HG03097 (cell line): ENCODE results near the gene SLC49A3.
"Not testable (repeated sequence)": the region's sequence is repeated elsewhere in the genome, so short reads cannot be mapped to it uniquely, and the experiment has no call there.

Source experiments
- ATAC-seq: cut with Tn5 transposase; IDR thresholded peaks from one replicate; pipeline ENCODE4 v1.9.1; 2021; ENCODE audit not compliant: unreplicated experiment, low FRiP score

SLC49A3 gene

DNA sequence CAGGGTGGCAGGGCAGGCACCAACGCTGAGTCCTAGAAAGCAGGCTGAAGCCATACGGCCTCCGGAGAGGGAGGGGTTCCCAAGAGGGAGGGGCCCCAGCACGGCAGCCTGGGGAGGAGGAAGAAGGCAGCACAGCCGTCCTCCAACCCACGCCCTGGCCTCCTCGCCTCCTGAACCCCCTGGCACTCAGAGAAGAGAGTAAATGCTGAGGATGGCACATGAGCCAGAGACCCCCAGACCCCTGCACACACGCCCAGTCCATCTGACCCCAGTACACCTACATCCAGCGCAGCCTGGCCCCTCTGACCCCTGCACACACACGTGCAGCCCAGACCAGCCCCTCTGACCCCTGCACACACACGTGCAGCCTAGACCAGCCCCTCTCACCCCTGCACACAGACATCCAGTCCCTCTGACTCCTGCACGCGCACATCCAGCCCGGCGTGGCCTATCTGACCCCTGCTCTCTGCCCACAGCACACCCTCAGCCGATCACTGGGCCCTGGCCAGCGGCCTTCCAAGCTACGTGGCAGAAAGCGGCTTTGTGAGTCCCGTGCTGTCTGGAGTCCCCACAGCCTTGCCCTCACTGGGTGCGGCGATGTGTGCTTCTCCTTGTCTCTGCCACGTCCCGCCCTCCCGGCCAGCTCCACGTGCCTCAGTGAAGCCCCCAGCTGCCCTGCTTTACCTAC is 33.3 kb downstream of the SLC49A3 start:
- no peak for ATAC-seq

DNA sequence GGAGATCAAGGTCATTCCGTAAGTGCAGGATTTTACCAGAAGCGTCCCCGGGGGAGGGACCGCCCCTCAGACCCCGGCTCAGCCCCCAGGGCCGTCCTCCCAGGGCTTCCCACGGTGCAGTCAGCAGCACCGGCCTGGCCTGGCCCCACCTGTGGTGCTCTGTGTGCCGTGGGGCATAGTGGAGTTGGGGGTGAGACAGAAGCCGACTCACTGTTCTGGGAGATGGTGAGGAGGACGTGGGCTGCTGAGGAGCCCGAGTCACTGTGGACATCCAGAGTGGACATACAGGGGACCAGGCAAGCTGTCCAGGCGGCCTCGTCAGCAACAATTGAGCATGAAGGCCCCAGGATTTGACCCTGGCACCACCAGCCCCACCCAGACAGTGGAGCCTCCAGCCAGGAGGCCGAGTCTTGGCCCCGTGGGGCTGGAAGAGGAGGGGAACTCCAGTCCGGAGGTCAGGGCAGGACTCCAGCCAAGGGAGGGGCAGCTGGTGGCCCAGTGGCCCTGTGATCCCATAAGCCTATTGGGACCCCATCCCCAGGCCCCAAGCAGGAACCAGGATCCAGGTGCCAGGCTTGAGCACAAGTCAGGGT is 34.0 kb downstream of the SLC49A3 start:
- no peak for ATAC-seq

DNA sequence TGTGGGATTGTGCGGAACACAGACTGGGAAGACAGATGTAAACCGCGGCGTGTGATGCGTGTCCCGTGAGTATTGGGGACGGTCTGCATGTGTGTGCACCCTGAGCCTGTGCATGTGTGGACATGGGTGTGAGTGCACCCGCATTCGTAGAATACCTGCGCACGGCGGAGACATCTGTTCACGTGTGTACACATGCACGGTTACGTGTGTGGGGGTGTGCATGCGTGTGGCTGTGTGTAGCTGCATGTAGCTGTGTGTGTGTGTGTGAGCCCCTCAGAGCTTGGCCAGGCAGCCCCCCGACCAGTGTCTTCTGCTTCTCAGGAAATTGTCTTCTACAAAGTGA is 34.5 kb downstream of the SLC49A3 start:
- no peak for ATAC-seq

DNA sequence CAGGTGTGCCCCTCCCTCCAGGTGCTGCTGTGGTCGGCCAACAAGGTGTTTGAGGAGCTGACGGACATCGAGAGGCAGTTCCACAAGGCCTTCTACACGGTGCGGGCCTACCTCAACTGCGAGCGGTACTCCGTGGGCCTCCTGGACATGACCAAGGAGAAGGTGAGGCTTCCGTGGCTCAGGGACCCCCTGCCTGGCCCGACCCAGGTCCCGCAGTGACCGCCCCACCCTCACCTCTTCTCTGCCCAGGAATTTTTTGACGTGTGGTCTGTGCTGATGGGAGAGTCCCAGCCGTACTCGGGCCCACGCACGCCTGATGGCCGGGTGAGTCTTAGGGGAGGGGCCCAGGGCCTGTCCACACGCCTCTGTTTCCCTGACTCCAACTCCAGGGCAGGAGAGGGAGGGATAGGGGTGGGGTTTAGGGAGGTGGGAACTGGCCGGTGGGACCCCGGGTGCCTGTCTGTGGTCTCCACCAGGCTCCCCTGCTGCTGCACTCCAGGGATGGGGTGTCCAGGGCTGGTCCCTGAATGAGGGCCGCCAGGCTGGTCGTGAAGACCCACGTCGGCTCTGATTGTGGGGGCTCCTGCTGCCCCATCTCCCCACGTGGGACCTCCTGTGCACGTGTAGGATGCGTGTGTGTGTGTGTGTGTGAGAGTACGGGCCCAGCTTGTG is 35.0 kb downstream of the SLC49A3 start:
- no peak for ATAC-seq

DNA sequence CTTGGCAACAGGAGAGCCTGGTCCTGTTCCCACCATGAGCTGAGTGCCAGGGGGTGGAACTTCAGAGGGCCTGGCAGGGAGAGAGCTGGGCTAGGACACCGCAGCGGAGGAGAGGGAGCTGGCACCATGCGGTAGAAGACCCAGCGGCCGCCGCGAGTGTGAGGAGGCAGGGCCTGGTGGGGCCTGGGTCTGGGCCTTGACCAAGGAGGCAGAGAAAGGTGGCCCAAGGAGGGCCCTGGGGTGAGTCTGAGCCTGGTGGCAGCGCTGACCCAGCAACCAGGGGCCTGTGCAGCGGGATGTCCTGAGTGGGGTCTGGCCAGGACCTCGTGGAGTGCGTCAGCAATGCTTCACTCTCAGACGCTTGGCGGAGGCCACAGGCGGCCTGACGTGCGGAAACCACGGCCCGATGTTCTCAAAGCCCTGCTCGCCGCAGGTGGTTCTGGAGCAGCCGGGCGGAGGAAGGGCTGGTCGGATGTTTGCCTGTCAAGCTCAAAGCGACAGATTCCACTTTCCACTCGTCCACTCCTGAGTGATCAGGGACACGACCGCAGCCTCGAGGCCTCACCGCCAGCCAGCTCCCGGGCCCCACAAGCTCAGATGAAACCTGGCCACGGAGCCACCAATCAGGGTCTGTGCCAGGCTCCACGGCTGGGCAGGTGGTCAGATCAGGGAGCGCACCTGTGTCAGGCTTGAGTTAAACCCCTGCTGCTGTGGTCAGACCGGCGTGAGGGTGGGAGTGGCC is 35.7 kb downstream of the SLC49A3 start:
- no peak for ATAC-seq

DNA sequence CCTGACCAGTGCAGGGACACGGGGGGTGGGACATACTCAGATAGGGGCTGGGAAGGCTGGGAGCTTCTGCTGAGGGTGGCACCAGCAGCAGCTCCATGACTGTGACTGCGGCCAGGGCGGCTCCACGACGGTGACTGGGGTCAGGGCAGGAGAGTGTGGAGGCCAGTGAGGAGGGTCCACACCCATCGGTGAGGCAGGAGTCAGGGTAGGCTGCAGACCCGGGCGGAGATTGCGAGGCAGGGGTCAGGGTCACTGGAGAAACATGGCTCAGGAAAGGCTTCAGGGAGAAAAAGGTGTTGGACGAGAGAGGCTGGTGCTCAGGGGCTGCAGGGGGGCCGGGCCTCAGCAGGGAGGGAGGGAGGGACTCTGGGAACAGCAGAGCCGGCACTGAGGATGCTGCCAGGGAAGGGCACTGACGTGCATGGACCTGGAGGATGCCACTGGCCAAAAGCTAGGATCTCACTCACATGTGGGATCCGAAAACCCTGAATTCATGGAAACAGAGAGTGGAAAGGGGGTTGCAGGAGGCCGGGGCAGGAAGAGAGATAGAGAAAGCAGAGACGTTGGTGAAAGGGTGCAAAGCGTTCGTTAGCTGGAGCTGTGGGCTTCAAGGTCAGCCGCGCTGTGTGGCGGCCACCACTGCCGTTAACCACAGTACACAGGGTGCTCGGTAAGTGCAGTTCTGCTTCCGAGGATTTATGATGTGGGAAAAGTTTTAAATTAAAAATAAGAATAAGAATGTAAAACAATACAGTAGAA is 36.9 kb downstream of the SLC49A3 start:
- ATAC-seq, result no peak

DNA sequence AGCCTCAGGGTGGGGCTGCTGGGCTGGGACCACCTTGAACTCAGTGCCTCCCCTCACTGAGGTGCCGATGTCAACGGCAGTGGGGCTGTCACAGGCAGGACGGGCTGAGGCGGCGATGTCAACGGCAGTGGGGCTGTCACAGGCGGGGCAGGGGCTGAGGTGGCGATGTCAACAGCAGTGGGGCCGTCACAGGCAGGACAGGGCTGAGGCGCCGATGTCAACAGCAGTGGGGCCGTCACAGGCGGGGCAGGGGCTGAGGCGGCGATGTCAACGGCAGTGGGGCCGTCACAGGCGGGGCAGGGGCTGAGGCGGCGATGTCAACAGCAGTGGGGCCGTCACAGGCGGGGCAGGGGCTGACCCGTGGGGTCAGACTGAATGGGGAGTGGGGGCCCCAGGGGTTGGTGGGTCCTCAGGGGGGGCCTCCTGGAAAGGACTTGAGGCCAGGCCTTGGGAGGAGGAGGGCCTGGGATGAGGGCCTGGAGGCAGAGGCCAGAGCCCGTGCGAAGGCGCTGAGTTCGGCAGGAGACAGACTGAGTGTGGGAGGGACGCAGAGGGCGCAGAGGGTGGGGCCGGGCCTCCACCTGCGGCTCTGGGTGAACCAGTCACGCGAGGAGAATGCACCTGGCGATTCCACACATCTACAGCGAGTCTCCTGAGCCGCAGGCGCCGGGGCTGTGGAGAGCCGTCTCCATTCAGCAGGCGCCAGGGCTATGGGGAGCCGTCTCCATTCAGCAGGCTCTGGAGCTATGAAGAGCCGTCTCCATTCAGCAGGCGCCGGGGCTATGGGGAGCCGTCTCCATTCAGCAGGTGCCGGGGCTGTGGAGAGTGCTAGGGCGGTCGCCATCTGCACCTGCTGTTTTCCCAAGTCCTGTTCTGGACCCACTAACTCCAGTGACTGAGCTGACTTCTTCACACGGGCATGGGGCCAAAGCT is 37.7 kb downstream of the SLC49A3 start:
- ATAC-seq, result no peak

DNA sequence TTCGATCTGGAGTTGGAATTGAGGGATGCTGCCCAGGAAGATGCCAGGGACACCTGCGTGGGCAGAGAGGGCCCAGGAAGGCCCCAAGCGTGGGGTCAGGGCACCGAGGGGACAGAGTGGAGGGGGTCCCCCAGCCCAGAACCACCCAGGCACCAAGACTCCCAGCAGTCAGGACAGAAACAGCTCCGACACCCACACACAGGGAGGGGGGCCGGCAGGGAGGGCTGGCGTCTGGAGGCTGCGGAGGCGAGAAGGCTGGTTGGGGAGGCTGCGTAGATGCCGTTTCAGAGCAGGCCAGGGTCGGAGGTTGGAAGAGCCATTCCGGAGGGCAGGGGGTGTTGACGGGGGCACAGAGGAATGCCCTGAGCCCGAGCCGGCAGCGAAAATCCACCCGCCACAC is 38.5 kb downstream of the SLC49A3 start:
- no peak for ATAC-seq

DNA sequence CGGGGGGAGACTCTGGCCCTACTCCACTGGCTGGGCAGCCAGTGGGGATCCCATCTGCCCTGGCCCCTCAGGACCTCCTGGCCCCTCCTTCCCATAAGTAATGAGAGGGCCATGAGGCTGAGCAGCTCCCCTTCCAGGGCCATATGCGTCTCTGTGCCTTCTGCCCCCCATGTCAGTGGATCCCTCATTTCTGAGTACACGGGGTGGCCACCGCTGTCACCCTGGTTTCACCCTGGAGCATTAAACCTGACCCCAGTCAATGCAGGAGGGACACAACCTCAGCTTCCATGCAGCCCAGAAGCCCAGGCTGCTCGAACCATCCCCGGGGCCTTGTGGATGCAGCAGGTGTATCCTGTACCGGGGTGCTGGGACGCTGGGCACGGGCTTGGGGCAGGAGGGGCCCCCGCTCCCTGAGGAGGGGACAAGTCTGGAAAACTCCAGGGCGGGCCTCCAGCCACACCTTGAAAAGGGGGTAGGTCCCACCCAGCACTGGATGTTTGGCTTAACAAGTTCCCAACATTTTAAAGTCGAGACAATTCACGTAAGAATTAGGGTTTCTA is 39.1 kb downstream of the SLC49A3 start:
- no peak for ATAC-seq

DNA sequence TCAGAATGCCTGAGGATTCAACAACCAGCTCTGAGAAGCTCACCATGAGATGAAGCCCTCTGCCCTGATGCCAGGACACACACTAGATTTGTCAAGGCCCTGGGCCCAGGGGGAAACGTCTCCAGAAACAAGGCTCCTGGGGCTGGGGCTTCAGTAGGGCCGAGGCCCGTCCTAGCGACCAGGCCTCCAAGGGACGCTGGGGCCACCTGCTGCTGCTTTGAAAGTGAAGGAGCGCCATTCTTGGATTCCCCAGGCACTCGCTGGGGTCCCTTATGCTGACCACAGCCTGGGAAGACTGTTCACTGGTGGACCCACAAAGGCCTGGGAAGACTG is 39.7 kb downstream of the SLC49A3 start:
- ATAC-seq, result no peak

DNA sequence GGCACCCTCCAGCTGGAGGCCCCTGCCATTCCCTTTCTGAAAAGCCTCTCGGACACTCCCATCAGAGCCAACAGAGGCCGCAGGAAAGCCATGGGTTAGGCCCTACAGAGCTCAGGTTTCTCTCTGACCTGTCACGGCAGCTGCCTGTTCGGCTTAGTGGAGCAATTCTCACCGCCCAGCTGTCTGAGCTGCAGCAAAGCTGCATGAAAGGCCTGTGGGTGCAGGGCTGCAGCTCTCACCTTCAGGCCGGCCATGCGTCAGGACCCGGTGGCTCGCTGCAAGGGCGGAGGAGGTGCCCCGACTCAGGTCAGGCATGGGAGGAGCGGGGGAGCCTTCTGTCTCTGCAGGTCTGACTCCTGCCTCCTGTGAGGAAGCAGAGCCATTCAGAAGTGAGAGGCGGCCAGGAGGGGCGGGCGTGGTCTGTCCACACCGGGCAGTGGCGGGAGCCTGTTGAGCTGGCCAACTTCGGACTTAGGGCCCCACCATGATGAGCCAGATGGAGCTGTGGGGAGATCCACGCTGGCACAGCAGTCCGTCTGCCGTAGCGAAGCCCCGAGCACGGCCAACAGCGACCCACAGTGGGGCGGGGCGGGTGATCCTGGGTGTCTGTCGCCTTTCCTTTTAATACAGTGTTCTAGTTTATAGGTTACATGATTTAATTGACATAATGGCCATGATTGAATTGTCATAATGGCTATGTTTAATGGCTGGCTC is 40.2 kb downstream of the SLC49A3 start:
- ATAC-seq, result no peak

DNA sequence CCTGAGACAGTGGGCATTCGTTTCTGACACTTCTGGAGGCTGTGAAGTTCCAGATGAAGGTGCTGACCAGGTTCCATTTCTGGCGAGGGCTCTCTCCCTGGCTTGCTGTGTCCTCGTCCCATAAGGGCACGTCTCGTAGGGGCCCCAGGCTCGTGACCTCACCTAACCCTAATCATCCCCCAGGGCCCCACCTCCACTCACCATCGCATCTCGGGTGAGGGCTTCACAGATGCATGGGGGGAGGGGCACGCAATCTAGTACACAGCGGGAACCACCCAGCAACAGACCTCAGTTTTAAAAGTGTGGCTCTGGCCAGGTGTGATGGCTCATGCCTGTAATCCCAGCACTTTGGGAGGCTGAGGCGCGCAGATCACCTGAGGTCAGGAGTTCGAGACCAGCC is 41.5 kb downstream of the SLC49A3 start:
- ATAC-seq, result no peak

DNA sequence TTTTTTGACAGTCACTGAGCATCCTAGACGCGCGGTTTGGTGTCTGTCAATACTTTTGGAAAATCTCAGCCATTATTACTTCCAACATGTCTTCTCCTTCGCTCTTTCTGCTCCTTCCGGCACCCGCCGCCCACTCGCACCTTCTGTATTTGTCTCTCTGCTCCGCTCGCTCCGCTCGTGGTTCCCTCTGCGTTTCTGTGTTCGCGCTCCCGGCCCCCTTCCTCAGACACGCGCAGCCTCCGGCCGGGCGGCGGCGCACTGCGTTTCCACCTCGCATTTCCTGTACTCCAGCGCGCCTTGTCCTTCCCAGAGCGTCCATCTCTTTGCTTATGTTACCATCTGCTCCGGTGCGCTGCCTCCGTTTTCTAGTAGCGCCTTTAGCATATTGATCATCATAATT is 42.5 kb downstream of the SLC49A3 start:
- no peak for ATAC-seq

DNA sequence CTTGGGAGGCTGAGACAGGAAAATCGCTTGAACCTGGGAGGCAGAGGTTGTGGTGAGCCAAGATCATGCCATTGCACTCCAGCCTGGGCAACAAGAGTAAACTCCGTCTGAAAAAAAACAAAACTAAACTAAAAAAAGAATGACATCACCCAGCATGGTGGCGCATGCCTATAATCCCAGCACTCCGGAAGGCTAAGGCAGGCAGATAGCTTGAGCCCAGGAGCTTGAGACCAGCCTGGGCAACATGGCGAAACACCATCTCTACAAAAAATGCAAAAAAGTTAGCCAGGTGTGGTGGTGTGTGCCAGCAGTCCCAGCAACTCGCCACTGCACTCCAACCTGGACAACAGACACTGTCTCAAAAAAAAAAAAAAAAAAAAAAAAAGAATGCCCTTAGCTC is 46.6 kb downstream of the SLC49A3 start:
- not testable (repeated sequence) for ATAC-seq

DNA sequence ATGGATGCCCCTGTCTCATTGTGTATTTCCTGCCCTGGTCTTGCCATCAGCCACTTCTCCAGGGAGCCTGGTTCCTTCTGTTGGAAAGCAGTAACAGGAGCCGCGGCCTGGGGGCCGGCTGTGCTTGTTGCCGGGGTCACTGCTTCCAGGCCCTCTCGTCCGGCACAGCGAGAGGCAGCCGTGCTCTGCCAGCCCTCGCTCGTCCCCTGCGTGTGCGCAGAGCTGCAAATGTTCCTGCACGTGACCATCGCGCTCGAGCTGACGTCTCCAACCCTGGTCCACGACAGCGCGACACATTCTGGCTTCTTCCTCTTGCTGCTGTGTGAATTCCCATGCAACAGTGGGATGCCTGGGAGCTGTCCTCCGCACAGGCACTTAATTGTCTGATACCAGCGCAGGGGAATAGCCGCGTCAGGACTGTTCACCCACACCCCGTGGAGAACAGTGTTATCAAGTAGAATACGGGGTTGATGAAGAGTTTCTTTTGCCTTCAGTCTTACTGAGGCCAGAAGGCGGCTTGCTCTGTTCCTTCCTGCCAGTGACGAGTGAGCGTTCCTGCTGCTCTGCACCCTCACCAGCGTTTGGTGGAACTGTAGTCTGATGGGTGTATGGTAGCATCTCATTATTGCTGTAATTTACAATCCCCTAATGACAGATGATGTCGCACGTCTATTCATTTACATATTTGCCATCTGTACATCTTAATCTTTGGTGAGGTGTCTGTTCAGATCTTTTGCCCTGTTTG is 51.2 kb downstream of the SLC49A3 start:
- no peak for ATAC-seq

DNA sequence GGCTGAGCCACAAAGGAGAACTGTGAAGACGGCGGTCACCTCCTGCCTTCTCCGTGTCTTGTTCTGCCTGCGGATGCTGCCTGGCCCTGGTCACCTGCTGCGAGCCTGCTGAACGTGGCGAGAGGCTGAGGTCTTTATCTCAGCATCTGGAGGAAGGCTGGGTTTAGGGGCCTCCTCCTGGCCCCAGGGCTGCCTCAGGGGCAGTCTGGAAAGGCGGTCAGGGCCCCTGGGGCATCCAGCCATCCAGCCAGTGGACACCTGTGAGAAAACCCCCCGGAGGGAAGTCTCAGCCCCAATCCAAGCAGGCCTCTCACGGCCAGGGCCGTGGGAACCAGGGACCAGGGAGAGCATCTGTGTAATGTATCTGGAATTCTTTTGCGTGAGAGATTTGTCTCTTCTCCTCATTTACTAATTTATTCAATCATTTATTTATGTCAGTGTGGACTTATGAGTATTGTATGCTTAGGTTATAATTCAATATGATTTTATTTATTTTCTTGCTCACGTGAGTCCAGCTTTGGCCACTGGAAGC is 52.3 kb downstream of the SLC49A3 start:
- ATAC-seq, result no peak

DNA sequence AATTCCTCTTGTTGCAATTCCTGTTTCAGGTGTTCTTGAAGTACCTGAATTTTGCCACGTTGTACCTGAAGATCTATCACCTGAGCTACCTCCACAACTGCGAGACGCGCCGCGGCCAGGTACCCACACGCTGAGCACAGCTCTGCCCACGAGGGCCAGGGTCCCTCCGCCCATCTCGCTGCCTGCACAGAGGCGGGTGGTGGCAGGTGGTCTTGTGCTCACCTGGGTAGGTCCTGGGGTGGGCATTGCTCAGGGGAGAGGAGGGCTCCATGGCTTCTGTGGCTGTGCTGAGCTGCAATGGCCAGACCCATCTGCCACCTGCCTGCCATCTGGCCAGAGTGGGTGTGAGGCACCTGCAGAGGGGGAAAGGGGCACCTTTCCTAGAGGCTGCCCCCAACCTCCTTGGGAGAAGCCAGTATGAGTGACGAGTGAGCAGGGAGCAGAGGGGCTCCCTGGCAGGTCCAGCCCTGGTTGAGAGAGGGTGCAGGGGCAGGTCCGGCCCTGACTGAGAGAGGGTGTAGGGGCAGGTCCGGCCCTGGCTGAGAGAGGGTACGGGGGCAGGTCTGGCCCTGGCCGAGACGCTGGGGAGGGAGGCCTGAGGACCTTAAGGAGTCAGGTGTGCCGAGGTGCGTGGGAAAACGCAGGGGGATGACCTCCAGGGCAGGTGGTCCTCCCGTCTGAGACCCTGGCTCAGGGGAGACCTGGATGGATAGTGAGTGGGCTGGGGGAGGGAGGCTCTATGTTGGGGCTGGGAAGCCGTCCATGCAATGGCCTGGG is 52.9 kb downstream of the SLC49A3 start:
- ATAC-seq, result no peak
